ENCODE measurements around the gene CDC40.
"Not testable (repeated sequence)": the region's sequence is repeated elsewhere in the genome, so short reads cannot be mapped to it uniquely, and the experiment has no call there.

The CDC40 gene

GRCh38 chr6:110216140-110216539 is 35.9 kb downstream of the CDC40 start:
- TF ChIP-seq JUND (IDR thresholded peaks at IDR 0.05; ENCODE audit: low read depth): no peak
- no peak for DNase-seq (ENCODE audit: low read depth in 1 of 2, low spot score in 1 of 2)
- in situ Hi-C loops (cut with HindIII; ENCODE audit: low pct_unique_long_range_greater_than_20kb, low sequenced_read_pairs): no loop called here

GRCh38 chr6:110217266-110217665 is 37.0 kb downstream of the CDC40 start:
- in situ Hi-C loops (cut with HindIII; ENCODE audit: low pct_unique_long_range_greater_than_20kb, low sequenced_read_pairs): no loop called here
- TF ChIP-seq JUND (IDR thresholded peaks at IDR 0.05; ENCODE audit: low read depth): no peak
- no peak for DNase-seq (ENCODE audit: low read depth in 1 of 2, low spot score in 1 of 2)

DNA sequence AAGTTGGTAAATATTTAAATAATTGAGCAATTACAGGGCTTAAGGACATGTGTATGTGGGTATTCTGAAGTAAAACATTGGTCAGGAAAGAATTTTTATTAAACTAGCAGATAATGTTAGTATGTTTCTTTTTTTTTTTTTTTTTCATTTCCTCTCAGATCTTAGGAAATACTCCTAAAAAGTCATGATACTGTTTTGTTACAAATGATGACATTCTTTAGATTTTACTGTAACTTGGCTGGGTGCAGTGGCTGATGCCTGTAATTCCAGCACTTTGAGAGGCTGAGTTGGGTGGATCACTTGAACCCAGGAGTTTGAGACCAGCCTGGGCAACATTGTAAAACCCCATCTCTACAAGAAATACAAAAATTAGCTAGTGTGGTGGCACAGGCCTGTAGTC is 41.5 kb downstream of the CDC40 start:
- no peak for TF ChIP-seq JUND (IDR thresholded peaks at IDR 0.05; ENCODE audit: low read depth)
- no peak for DNase-seq (ENCODE audit: low read depth in 1 of 2, low spot score in 1 of 2)
- in situ Hi-C loops (cut with HindIII; ENCODE audit: low pct_unique_long_range_greater_than_20kb, low sequenced_read_pairs): no loop called here

GRCh38 chr6:110226261-110226660 is 46.0 kb downstream of the CDC40 start:
- in situ Hi-C loops (cut with HindIII; ENCODE audit: low pct_unique_long_range_greater_than_20kb, low sequenced_read_pairs): no loop called here

DNA sequence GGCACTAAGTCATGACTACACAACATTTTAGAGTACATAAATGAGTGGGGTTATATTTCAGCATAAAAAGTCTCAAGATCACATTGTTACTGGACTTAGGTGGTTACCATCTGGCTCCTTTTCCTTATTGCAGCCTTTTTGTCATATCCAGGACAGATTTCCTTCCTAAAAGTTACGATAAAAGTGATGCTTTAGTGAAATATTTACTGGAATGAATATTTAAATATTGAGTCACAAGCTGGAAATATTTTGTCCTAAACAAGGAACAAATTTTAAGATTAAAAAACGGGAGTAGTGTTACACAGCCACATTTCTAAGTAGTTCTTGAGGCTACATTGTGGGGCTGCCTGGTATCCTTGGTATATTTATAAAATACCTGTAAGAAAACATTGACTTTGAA is 52.2 kb downstream of the CDC40 start:
- DNase-seq (ENCODE audit: low read depth in 1 of 2, low spot score in 1 of 2): no peak
- TF ChIP-seq JUND (IDR thresholded peaks at IDR 0.05; ENCODE audit: low read depth): no peak
- in situ Hi-C loops (cut with HindIII; ENCODE audit: low pct_unique_long_range_greater_than_20kb, low sequenced_read_pairs): no loop called here

More at GRCh38 chr6:110226261-110226660, 46.0 kb downstream of the CDC40 start:
- no peak for DNase-seq (ENCODE audit: low read depth in 1 of 2, low spot score in 1 of 2)
- no peak for TF ChIP-seq JUND (IDR thresholded peaks at IDR 0.05; ENCODE audit: low read depth)

DNA sequence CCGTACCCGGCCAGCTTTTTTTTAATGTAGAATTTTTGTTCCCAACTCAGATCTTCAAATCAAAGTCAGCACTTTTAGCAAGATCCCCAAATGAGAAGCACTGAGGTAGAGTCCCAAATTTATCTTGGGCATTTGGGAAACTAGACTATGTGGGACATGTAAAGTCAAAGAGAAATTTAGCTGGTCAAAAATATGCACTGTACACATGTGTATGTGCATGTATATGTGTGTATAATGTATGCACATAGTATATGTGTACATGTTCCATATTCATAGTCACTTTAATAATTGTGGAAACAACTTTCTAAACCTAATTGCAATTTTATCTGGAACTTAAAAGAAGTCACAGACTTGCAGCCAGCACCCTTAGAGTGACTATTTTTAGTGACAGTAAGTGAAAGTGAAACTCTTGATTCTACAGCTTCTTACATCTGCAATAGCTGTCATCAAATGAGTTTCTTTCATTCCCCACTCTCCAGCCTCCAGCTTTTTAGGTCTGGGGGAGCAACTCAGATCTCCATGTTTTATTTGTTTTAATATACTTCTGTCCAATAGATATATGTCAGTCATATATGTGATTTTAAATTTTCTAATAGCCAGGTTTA is 53.6 kb downstream of the CDC40 start:
- TF ChIP-seq JUND (IDR thresholded peaks at IDR 0.05; ENCODE audit: low read depth): no peak
- in situ Hi-C loops (cut with HindIII; ENCODE audit: low pct_unique_long_range_greater_than_20kb, low sequenced_read_pairs): no loop called here
- no peak for DNase-seq (ENCODE audit: low read depth in 1 of 2, low spot score in 1 of 2)

GRCh38 chr6:110236007-110236406 is 55.8 kb downstream of the CDC40 start:
- in situ Hi-C loops (cut with HindIII; ENCODE audit: low pct_unique_long_range_greater_than_20kb, low sequenced_read_pairs): not testable (repeated sequence)

GRCh38 chr6:110239526-110240274 is 59.5 kb downstream of the CDC40 start:
- in situ Hi-C loops (cut with HindIII; ENCODE audit: low pct_unique_long_range_greater_than_20kb, low sequenced_read_pairs): no loop called here
- no peak for TF ChIP-seq JUND (IDR thresholded peaks at IDR 0.05; ENCODE audit: low read depth)
- DNase-seq (ENCODE audit: low read depth in 1 of 2, low spot score in 1 of 2): no peak

More at GRCh38 chr6:110236007-110236406, 55.8 kb downstream of the CDC40 start:
- DNase-seq (ENCODE audit: low read depth in 1 of 2, low spot score in 1 of 2): not testable (repeated sequence)

GRCh38 chr6:110244621-110245020 is 64.4 kb downstream of the CDC40 start:
- DNase-seq (ENCODE audit: low read depth in 1 of 2, low spot score in 1 of 2); in situ Hi-C loops (cut with HindIII; ENCODE audit: low pct_unique_long_range_greater_than_20kb, low sequenced_read_pairs): not testable (repeated sequence)

DNA sequence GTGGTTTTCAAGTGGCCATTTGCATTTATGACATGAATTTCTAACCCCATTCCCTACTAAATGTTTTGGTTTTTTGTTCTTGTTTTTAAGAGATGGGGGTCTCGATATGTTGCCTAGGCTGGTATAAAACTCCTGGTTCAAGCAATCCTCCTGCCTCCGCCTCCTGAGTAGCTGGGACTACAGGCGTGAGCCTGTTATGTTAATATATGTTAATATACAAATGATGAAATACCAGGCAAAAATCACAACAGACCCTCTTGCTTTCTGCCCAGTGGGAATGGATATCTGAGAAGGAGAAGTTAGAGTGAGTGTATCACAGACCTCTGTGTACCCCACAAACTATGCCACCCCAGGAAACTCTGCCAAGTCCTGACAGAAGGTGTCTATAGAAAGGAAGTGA is 66.2 kb downstream of the CDC40 start:
- DNase-seq (ENCODE audit: low read depth in 1 of 2, low spot score in 1 of 2): no peak
- no peak for TF ChIP-seq JUND (IDR thresholded peaks at IDR 0.05; ENCODE audit: low read depth)
- in situ Hi-C loops (cut with HindIII; ENCODE audit: low pct_unique_long_range_greater_than_20kb, low sequenced_read_pairs): no loop called here

GRCh38 chr6:110246900-110247546 is 66.8 kb downstream of the CDC40 start:
- in situ Hi-C loops (cut with HindIII; ENCODE audit: low pct_unique_long_range_greater_than_20kb, low sequenced_read_pairs): no loop called here
- DNase-seq (ENCODE audit: low read depth in 1 of 2, low spot score in 1 of 2): no peak
- TF ChIP-seq JUND (IDR thresholded peaks at IDR 0.05; ENCODE audit: low read depth): no peak

DNA sequence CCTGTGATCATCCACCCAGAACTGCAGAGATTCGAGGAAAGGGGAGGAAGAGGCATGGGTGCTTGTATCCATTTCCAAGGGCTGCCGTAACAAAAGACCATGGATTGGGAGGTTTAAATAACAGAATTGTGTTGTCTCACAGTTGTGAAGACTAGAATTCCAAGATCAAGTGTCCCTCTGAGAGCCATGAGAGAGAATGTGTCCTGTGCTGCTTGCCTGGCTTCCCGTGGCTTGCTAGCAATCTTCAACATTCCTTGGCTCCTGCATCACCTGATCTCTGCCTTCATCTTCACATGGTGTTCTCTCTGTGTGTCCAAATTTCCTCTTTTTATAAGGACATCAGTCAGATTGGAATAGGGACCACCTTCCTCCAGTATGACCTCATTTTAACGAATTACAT is 69.8 kb downstream of the CDC40 start:
- TF ChIP-seq JUND (IDR thresholded peaks at IDR 0.05; ENCODE audit: low read depth): no peak
- in situ Hi-C loops (cut with HindIII; ENCODE audit: low pct_unique_long_range_greater_than_20kb, low sequenced_read_pairs): no loop called here
- no peak for DNase-seq (ENCODE audit: low read depth in 1 of 2, low spot score in 1 of 2)

DNA sequence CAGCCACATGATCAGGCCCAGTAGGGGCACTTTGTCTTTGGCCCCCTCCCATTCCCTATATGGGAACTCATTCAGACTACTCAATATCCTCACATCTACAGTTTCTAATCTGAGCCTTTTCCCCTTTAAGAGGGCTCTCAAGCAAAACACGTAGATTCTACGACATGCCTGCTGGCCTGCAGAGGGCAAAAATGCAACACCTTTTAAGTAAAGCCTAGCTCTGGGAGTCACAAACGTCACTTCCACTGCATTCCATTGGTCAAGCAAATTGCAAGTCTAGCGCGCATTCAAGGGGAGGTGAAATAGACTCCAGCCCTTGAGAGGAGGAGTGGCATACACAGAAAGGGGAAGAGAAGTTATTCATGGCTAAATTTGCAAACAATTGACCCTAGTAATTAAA is 70.6 kb downstream of the CDC40 start:
- DNase-seq (ENCODE audit: low read depth in 1 of 2, low spot score in 1 of 2): peak in 1 of 2 experiments; percentile 29
- in situ Hi-C loops (cut with HindIII; ENCODE audit: low pct_unique_long_range_greater_than_20kb, low sequenced_read_pairs): no loop called here
- no peak for TF ChIP-seq JUND (IDR thresholded peaks at IDR 0.05; ENCODE audit: low read depth)

Measured in T47D (cell line).